GM12865 (cell line): ENCODE results near the gene APBA2.

Source experiments
- DNase-seq: peaks from one replicate; pipeline ENCODE4 v3.0.0; 2010; ENCODE audit warnings: low read depth
- H3K4me3 ChIP-seq: 2 replicates; pipeline ENCODE4 v1.5.1; 2011; ENCODE audit warnings: mild to moderate bottlenecking, low read depth, low read length, control low read depth
- CTCF ChIP-seq: IDR thresholded peaks from 2 replicates; pipeline ENCODE4 v1.5.1; 2011; ENCODE audit warnings: low read length, control low read depth, low read depth, inconsistent platforms; ENCODE audit not compliant: insufficient read depth; ENCODE audit errors: missing control alignments

The APBA2 gene

GRCh38 chr15:29123991-29124390 lies 238.2 kb downstream of the APBA2 start:
- no peak for DNase-seq
- H3K4me3 ChIP-seq = no peak overlapping the region
- TF ChIP-seq CTCF = no peak

DNA sequence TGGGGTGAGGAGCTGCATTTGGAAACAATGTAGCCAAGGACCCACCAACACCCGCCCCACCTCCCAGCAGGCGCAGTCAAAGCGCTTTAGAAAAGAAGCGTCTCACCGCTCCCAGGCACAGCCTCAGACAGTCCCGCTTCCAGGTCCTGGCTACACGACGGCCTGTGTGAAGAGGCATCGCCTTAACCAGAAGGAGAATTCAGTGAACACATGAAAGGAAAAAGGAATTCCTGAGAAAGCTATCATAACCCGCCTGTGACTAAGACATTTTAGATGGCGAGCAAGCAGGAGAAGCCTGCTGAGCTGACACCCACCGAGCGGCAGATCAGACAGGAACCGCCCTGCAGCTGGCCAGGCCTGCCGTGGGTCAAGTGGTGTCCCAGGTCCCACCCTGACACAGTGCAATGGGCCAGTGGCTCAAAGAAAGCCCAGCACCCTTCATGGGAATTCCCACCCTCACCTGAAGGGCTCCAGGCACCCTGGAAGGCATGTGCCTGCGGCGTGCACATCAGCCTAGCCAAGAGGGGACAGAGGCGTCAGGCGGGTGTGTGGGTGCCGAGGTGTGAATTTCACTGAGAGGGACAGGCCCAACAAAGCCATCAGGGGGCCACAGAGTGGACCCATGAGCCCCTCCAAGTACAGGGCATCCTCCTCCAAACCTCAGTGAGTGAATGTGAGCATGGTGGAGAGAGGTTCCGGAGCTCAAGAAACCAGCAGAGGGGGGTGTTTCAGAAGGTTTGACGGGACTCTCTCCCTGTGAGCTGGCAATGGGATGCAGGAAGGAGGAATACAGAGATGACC lies 239.0 kb downstream of the APBA2 start:
- TF ChIP-seq CTCF = no peak
- no peak overlapping the region for H3K4me3 ChIP-seq
- no peak for DNase-seq

DNA sequence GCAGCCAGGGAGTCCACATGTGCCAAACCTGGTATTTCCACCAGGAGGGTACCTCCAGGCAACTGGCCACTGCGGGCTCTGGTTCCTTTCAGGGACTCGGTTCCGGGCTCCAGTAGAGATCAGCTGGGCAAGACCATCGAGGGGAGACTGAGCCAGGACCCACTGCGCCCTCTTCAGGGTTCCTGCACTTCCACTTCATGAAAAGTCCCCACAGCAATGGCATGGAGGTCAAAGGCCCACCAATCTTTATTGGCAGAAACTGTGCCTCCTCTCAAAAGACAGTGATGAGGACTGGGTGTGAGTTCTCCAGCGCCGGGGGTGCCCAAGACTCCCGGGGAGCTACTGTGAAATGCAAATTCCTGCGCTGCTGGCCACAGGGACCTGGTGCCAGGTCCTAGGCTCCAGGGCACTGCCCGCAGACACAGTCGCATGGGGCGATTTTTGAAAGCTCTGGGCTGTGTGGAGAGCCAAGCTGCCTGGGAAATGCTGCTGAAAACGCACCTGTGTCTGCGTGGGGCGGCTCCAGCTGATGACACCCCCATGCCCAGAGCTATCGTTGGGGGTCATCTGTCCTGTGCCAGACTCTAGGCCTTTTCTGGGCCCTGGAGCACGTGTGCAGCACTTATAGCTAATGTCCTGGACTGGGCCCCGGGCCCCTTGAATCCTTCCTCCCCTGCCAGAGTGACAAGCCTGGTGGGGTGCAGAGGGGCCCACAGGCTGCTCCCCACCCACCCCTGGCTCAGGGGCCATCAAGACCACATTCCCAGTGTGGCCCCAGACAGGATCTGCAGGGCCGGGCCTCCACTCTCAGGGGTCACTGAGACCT lies 239.8 kb downstream of the APBA2 start:
- TF ChIP-seq CTCF = no peak
- no peak overlapping the region for H3K4me3 ChIP-seq
- DNase-seq = no peak

DNA sequence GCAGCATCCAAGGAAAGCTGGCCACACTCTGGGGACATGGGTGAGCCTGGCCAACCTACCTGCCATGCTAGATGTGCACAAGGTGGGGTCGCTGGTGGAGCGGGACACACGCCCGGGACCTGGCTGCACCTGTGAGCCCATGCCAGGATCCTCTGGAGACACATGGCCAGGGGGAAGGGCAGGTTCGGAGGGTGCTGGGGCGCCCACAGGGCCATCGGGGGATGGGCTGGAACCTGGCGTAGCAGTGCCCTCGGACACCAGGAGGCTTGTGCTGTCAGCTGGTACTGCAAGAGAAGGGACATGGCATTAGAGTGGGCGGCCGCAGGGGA lies 240.4 kb downstream of the APBA2 start:
- no peak overlapping the region for H3K4me3 ChIP-seq
- DNase-seq = no peak
- TF ChIP-seq CTCF = no peak

DNA sequence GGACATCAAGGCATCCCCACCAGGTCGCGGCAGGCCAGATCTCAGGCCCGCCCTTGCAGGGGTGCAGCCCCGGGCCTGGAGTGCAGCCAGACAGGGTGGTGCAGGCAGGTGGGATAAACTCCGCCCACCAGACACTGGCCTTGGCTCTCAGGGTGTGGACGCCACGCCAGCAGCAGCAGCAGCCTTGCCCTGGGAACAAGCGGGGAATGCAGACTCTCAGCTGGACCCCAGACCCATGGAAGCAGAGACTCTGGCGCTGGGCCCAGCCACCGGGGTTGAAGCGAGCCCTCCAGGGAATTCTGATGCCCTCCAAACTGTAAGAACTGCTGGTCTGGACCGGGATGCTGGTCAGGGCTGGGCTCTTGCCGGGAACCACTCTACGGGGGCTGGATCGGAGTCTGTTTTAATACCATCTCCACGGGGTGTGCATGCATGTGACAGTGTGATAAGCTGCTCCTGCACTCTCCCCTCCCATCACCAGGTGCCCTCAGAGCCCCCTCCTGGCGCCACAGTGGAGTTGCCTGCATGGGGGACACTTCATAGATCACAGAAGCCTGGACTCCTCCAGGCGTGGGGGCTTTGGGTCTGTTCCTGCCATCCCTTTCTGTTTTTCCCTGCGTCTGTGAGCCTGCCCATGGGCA lies 241.2 kb downstream of the APBA2 start:
- peak; percentile 12 for TF ChIP-seq CTCF
- peak; percentile 28 for DNase-seq
- H3K4me3 ChIP-seq = no peak overlapping the region

- DNase-seq = no peak
- no peak overlapping the region for H3K4me3 ChIP-seq
- no peak for TF ChIP-seq CTCF
Observed at GRCh38 chr15:29127506-29128430, 242.0 kb downstream of the APBA2 start.
